Stimulated activated CD4-positive, alpha-beta T cell treated with anti-CD3 and anti-CD28 coated beads, TNF-alpha, amount 100 ng/mL, for 24 hours (primary cell): ENCODE results near the gene RERG.
A peak's percentile ranks its signal among the peaks of the same experiment; 100 is the strongest.
"Not testable (repeated sequence)": the region's sequence is repeated elsewhere in the genome, so short reads cannot be mapped to it uniquely, and the experiment has no call there.

ENCODE experiments used
- DNase-seq, 3 experiments: peaks; one replicate each; pipeline ENCODE4 v3.0.0-alpha.2; 2020; ENCODE audit warnings: low read depth in 3 of 3

Gene RERG, protein sequence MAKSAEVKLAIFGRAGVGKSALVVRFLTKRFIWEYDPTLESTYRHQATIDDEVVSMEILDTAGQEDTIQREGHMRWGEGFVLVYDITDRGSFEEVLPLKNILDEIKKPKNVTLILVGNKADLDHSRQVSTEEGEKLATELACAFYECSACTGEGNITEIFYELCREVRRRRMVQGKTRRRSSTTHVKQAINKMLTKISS

GRCh38 chr12:15220915-15221885, at the start of gene RERG:
RERG (minus strand) TSS chr12:15221417; CDS start chr12:15217489, 3,928 bp downstream.
- peak; percentile 43 to 66 (median 53) for DNase-seq

DNA sequence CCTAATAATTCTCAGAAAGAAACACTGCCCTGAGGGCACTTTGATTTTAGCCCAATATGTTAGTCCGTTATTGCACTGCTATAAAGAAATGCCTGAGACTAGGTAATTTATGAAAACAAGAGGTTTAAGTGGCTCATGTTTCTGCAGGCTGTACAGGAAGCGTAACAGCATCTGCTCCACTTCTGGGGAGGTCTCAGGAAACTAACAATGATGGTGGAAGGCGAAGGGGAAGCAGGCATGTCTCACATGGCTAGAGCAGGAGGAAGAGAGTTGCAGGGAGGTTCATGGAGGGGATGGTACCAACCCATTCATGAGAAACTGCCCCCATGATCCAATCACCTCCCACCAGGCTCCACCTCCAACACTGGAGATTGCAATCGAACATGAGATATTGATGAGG, 49.4 kb upstream of the RERG start:
- DNase-seq = no peak

DNA sequence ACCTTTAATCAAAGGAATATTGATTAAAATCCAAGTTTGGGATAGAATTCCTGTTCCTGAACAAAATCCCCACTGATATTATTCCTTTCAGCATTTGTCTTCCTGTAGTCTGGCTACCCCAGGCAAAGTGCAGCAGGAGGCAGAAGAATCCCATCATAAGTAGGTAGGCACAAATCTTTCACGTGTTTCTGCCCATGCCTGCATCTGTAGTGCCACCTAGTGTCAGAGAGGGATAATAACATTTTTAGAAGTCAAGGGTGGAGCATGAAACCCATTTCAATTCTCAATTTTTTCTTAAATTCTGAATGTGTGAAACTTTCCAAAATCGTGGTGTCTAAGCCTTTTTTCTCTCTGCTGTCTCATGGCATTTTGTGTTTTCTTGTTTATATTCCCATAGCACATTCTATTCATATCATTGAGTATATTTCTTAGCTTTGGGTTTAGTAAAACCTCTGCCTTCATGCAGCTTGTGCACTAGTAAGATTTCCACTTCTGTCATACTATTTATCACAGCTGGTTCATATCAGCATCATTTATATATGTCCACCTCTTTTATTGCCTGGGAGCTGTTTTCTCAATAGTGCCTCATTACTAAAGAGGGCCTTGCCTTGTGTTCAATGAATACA, 47.8 kb upstream of the RERG start:
- peak; percentile 3 to 12 (median 5) for DNase-seq

DNA sequence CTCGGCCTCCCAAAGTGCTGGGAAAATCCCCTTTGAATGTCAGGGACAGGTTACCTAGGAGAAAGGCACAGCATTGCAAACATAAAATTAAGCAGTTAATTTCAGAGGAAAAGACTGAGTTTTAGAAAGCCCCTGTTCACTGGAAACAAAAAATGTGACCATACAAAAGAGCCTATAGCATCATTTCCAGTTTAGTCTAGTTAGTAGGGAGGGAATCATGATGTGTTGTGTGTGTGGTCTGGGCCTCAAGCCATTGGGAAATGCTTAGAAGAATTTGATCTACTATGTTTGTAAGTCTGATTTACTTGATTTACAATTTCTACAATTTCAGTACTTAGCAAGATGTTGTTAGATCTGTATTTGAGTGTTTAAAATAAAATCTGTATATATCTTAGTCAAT, 47.1 kb upstream of the RERG start:
- no peak for DNase-seq

- no peak for DNase-seq
Measured at GRCh38 chr12:15265875-15266274, 44.7 kb upstream of the RERG start.

DNA sequence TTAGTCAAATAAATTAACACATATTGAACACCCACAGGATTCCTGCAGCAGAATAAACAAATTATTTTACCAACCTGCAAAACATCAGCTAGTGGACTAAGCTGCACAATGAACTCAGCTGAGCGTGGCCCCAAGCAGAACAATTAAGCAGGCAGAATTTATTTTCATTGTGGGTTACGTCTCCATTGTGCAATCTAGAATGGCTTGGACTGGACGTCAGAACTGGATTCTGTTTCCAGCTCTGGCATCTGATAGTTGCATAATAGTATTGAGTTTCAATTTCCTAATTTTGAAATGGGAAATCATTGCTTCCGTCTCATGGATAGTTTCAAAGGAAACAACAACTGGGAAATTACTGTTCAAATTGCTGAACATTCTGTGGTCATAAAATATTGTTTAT, 35.5 kb upstream of the RERG start:
- no peak for DNase-seq

DNA sequence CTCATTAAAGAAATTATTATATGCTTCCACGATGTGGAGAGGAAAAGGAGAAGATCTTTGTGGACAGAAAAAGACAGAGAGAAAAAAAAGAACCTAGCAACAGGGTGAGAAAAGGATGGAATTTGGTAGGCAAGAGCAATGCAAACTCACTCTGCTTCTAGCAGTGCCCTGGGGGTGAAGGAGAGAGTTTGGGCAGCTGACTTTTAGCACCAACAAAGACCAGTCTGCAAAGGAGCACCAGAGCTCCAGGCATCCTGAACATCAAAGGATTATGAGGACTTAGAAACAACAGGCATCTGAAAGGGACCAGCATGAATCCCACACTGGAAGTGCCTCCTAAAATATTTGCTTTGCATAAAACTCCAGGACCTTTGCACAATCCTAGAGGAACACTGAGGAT, 32.8 kb upstream of the RERG start:
- no peak for DNase-seq

GRCh38 chr12:15244926-15245325, 23.7 kb upstream of the RERG start:
- DNase-seq = no peak

DNA sequence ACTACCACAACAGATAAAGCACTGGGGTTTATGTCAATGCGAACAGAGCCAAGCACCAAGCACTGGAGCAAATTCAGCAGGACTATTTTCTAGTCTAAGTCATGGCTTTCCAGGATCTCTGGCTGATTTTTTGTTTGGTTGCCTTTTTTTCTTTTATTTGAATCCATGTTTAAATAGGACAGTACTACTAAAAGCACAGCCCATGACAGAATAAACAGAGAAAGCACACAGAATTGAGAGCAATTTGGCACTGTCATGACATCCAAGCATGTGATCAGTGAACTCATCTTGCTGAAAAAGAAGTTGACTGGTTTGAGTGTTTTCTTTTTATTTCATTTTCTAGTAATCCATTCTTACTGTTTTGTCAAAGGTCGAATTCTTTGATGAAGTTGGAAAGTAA, 23.1 kb upstream of the RERG start:
- DNase-seq = no peak

DNA sequence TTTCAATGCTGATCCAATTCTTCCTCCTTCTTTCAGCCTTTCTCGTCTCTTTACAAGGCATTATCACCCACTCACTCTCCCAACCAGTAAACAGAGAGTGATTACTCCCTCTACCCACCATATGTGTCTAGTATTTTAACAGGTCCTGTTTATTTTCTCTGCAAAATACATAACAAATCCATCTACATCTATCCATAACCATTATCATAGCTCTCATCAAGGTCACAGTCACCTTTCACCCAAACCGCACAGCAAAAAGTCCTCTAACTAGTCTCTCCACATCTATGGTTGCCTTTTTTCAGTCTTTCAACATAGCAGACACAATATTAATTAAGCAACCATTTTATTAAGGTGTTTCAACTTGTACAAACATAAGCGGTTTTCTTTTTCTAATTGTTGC, 21.9 kb upstream of the RERG start:
- DNase-seq = no peak

- DNase-seq = no peak
Measured at GRCh38 chr12:15240898-15241297, 19.7 kb upstream of the RERG start.

DNA sequence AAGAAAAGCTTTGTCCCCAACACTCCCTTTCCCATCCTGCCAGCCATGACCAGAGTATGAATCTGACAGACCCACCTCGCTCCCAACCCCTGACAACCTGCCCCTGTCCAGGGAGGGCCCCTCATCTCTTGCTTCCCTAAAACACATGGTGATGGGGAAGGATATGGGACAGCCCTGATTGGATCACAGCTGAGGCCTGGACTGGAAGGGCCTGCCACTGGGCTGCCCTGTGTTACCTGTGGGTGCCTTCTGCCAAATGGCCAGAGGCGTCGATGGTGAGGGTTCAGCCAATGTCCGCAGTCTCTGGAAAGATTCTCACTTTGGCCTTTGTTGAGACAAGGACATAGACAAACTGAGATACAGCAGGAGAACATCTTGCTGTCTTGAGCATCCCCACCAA, 13.3 kb upstream of the RERG start:
- no peak for DNase-seq

DNA sequence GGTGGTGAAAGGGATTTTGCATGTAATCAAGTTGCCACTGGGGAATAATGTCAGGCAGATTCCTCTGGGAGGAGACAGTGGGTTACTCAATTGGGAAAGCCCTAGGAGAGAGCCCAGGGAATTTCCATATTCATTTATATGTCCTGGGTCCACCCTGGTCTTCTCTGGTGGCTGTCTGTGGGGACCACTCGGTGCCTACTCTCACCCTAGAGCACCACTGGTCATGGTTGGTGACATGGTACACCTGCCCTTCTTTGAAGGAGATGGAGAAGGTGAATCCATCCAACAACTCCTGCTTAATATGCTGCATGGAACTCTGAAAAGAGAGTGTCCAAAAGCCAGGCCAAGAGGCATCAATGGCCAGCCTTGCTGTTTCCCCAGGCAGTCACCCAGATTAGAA, 12.8 kb upstream of the RERG start:
- DNase-seq = no peak

DNA sequence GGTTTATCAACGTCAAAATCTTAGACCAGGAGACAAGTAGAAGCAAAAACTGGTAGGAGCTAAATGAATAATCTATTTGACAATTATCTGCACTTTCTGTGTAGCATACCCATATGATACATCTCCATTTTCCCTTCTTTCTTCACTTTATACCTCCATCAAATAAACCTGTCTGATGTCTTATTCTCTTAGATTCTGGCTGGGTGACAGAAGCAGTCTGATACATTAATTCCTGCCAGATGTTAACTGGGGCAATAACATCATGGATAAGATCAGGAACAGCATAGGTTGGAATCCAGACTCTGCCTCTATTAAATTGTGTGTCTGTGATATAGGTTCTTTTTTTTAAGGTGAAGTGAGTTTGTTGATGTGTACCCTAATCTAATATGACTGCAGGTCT, 11.7 kb upstream of the RERG start:
- no peak for DNase-seq

DNA sequence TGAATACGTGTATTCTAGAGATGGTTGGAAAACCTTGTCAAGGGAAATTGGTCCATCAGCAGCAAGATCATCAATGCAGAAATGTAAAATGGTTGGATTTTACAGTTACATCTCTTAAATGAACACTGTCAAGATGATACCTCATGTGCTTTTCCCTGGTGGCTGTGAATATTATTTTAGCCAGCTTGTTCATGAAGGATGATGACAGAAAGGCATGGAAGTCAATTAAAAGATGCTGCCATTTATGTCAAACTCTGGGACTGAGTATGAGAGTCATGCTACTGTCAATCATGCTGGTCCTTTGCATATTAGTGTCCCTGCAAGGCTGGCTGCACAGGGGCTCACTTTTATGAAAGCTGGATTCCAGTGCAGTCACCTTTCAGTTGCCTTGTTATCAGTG, 10.3 kb upstream of the RERG start:
- DNase-seq = no peak

GRCh38 chr12:15230751-15231150, 9.5 kb upstream of the RERG start:
- DNase-seq = no peak

DNA sequence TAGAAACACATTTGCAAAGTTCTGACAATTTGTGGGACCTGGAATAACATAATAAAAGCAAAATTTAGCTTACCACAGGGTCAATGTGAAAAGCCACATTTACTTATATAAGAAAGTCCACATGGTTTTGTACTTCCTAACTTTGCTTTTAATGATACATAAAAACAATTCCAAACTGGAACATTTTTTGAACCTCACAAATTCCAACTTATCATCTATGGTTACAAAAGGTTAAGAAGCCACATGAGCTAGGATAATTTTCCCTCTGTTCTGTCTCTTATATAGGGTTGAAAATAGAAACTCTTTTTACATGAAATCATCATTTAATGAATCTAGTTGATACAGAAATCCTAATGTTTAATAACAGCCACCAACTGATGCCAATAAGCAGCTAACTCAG, 8.9 kb upstream of the RERG start:
- no peak for DNase-seq

DNA sequence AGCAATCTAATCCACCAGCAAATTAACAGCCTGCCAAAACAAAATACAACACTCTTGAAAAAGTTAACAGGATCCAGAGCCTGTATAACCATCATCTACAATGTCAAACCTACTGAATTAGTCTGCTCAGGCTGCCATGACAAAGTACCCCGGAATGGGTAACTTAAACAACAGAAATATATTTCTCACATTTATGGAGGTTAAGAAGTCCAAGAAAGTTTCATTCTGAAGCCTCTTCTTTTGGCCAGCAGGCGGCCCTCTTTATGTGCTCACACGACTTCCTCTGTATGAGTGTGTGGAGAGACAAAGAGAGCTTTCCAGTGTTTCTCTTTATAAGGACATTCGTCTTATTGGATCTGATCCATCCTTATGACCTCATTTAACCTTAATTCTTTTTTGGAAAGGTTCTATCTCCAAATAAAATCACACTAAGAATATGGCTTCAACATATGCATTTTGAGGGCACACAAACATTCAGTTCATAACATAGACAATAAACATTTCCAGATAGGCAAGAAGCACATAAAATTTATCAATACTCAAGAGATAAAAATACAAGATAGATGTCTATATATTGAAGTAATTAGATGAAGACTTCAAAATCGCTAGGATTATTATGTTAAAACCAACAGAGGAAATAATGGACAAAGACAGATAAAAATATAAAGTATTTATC, 5.9 kb upstream of the RERG start:
- DNase-seq = peak in 1 of 3 experiments; percentile 7

GRCh38 chr12:15225863-15226218, 4.6 kb upstream of the RERG start:
- DNase-seq = not testable (repeated sequence)

DNA sequence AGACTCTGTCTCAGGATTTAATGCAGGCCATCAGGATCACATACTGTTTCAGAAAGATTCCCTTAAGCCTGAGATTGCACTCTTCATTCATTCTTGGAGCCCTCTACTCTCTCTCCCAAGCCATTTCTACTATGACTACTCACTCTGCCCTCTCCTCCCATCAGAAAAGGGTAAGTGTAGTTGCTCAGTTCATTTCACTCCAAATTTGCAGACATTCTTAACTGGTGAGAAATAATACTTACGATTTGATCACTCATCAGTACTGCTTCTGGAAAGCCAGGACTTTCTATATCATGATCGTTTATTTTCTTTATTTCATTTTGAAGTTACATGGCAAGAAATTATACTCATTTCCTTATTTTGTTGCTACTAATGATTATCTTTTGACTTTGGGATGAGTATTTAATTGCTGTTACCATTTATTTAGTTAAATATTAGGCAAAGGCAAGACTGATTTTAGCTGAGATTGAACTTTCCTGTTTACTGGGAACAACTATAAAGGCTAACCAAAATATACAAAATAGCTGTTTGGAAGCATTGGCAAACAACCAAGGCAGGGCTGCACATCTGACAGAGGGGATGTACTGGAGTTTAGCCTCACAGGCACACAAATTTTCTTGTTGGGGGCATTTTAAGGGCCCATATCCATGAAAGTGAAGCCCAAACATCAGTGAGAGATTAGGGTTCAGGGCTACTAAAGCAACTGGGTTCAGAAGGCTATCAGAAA, 4.1 kb upstream of the RERG start:
- DNase-seq = no peak

GRCh38 chr12:15222219-15222618, 1.0 kb upstream of the RERG start:
- DNase-seq = no peak

DNA sequence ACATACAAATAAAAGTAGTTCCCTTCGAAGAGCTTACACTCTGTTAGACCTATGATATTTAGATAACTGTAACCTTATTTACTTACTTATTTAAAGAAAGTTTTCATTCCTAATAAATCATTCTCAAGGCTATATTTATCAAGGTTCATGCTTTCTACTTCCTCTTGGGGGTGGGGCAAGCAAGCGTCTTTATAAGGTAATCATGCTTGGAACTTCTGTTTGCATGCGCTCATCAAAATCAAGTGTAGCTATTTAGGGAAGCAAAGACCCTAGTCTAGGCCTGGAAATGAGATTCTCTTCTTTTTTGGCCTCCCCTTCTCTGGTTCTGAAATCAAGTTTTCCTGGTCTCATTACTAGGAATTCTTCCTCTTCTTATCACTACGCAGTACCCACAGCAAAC, 766 bp downstream of the RERG start:
- DNase-seq = no peak
